ENCODE measurements around the gene C2orf74.
"Not testable (repeated sequence)": the region's sequence is repeated elsewhere in the genome, so short reads cannot be mapped to it uniquely, and the experiment has no call there.

C2orf74 gene

DNA sequence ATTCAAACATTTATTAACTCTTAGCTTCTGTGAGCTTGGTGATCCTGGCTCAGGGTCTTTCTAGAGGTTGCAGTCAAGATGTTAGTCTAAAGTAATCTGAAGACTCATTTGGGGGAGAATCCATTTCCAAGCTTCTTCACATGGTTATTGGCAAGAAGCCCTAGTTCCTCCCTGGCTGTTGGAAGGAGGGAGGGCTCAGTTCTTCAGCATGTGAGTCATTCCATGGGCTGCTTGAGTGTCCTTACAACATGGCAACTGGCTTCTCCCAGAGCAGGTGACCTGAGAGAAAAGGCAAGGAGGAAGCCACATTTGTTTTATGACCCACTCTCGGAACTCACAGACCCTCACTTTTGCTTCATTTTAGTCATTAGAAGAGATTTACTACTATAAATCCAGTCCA is 10.6 kb upstream of the C2orf74 start:
- Histone ChIP-seq H3K4me1 (ENCODE audit: insufficient read depth, low read length) (no peaks in the 10 kb centered on the region), H3K9ac (ENCODE audit: low read depth, low read length) (no peak overlapping the region), H3K9me3 (ENCODE audit: control insufficient read depth, insufficient read depth, low read length) (no peaks in the 10 kb centered on the region), H3K36me3 (ENCODE audit: insufficient read depth, low read length) (peaks cover 15% of the 10 kb centered on the region; the same call in 1 of the 2 replicates)

DNA sequence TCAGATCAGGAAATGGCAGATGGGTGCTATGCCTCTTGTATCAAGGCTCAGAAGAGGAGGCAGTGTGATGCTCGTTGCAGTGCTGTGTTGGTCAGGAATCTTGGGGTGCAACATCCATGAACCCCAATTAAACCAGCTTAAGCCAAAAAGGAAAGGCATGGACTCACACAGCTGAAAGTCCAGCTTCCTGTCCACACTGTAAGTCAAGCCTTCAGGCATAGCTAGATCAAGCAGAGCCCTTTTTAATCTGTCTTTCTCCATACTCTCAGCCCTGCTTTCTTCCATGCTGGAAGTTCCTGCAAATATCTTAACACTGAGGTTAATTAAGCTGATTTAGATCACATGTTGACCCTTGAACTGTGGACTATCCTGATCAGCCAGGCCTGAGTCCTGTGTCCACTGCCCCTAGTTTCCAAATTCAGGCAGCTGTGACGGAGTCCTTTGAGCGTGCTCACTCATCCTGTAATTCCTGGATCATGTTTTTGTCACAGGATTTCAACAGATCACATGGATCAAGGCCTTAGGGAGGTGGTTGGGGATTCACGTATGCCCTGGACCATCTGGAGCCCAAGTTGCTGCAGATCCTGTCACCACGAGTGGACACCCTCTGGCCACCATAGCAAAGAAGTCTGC is 4.5 kb upstream of the C2orf74 start:
- H3K9ac ChIP-seq (ENCODE audit: low read depth, low read length) = no peak overlapping the region
- no peaks in the 10 kb centered on the region for H3K9me3 ChIP-seq (ENCODE audit: control insufficient read depth, insufficient read depth, low read length)
- H3K36me3 ChIP-seq (ENCODE audit: insufficient read depth, low read length) = no peaks in the 10 kb centered on the region
- H3K4me1 ChIP-seq (ENCODE audit: insufficient read depth, low read length) = no peaks in the 10 kb centered on the region

DNA sequence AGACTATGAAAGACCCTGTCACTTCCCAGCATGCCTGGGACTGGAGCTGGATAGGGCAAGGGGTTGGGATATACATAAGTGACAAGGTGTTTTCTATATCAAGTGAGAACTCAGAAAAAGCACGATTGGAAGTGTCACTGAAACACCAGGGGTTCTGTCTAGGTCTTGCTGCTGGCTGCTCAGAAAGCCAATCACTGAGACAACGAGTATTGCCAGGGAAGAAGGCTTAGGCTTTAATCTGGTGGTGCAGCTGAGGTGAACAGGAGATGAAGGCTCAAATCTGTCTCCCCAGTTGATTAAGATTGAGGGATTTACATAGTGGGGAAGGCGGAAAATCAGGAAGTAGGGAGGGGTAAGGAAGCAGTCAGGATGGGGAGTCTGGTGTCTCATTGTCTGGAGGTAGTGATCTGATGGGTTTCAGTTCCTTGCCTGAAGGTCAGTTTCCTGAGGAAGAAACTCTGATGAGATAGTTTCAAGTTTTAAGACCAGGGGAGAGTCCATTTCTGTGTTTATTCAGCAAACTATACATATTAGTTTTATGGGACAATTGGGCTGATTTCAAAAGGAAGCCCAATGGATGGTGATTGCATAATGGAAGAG is 3.5 kb upstream of the C2orf74 start:
- no peaks in the 10 kb centered on the region for H3K4me1 ChIP-seq (ENCODE audit: insufficient read depth, low read length)
- no peaks in the 10 kb centered on the region for H3K9me3 ChIP-seq (ENCODE audit: control insufficient read depth, insufficient read depth, low read length)
- H3K36me3 ChIP-seq (ENCODE audit: insufficient read depth, low read length) = no peaks in the 10 kb centered on the region
- H3K9ac ChIP-seq (ENCODE audit: low read depth, low read length) = no peak overlapping the region

DNA sequence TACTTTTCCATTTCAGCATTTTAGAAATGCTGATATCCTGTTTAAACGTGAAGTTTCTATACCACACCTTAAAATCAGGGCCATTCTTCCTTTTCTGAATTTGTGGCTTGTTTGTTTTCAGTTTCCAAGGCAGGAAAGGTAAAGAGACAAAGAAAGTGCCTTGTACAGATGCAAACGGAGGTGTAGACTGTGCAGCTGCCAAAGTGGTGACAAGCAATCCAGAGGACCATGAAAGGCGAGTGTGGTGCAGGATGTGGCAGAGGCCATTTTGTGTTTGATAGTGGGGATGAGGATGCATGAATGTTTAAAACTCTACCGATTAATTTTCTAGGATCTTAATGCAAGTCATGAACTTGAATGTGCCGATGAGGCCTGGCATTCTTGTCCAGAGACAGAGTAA is 733 bp downstream of the C2orf74 start:
- no peaks in the 10 kb centered on the region for H3K9me3 ChIP-seq (ENCODE audit: control insufficient read depth, insufficient read depth, low read length)
- H3K4me1 ChIP-seq (ENCODE audit: insufficient read depth, low read length) = no peaks in the 10 kb centered on the region
- H3K9ac ChIP-seq (ENCODE audit: low read depth, low read length) = no peak overlapping the region
- no peaks in the 10 kb centered on the region for H3K36me3 ChIP-seq (ENCODE audit: insufficient read depth, low read length)

DNA sequence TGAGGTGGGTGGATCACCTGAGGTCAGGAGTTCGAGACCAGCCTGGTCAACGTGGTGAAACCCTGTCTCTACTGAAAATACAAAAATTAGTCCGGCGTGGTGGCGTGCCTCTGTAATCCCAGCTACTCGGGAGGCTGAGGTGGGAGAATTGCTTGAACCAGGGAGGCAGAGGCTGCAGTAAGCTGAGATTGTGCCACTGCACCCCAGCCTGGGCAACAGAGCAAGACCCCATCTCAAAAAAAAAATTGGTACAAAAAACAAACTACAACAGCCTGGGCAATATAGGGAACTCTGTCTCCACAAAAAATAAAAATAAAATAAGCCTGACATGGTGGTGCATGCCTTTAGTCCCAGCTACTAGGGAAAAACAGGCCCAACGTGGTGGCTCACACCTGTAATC is 3.1 kb downstream of the C2orf74 start:
- not testable (repeated sequence) for H3K36me3 ChIP-seq (ENCODE audit: insufficient read depth, low read length); H3K4me1 ChIP-seq (ENCODE audit: insufficient read depth, low read length); H3K9ac ChIP-seq (ENCODE audit: low read depth, low read length); H3K9me3 ChIP-seq (ENCODE audit: control insufficient read depth, insufficient read depth, low read length)

DNA sequence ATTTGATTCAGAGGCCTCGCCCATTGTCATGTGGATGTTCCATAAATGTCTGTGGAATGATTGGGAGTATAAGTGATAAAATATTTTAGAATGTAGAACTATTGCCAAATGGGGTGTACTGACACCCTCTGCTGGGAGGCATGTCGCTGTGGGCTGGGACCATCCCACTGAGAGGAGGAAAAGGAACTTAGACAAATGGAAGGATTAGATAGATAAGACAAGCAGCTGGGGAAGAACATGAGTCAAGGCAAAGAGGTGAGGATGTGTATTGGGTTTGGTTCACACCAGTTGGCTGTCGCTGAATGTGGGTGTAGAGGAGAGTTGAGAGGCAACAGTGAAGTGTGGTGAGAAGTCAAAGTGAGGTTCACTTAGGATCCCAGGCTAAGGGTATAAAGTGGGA is 4.0 kb downstream of the C2orf74 start:
- no peaks in the 10 kb centered on the region for H3K9me3 ChIP-seq (ENCODE audit: control insufficient read depth, insufficient read depth, low read length)
- no peaks in the 10 kb centered on the region for H3K36me3 ChIP-seq (ENCODE audit: insufficient read depth, low read length)
- no peak overlapping the region for H3K9ac ChIP-seq (ENCODE audit: low read depth, low read length)

DNA sequence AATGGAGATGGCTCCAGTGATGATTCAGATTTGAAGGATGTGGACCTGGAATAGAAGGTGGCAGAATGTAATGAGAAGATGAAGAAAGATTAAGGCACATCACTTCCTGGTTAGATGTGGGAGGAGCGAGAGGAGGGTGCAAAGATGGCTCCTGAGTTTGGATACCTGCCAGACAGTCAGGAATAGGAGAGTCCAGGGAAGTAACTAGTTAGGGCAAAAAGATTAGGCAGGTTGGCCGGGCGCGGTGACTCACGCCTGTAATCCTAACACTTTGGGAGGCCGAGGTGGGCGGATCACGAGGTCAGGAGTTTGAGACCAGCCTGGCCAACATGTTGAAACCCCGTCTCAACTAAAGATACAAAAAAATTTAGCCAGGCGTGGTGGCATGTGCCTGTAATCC is 5.6 kb downstream of the C2orf74 start:
- no peak overlapping the region for H3K9ac ChIP-seq (ENCODE audit: low read depth, low read length)
- no peaks in the 10 kb centered on the region for H3K9me3 ChIP-seq (ENCODE audit: control insufficient read depth, insufficient read depth, low read length)
- H3K4me1 ChIP-seq (ENCODE audit: insufficient read depth, low read length) = no peaks in the 10 kb centered on the region
- H3K36me3 ChIP-seq (ENCODE audit: insufficient read depth, low read length) = no peaks in the 10 kb centered on the region

More for the DNA sequence above, 4.0 kb downstream of the C2orf74 start:
- H3K4me1 ChIP-seq (ENCODE audit: insufficient read depth, low read length) = no peaks in the 10 kb centered on the region

DNA sequence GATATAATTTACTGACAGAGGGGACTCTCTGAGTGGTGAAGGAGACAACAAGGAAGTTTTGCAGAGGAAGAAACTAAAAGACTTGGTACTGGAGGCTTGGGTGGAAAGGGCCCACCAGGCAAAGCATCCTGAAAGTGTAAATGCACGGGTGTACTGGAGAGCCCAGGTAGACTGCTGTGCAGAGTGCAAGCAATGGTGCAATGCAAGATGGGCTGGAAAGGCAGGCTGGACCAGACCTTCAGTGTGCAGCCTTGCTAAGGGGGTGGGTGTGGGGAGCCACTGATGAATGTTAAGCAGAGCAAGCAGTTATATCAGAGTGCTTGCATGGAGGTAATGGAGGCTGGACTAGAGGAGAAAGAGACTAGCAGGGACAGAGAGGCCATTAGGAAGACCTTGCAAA is 10.7 kb downstream of the C2orf74 start:
- Histone ChIP-seq H3K9ac (ENCODE audit: low read depth, low read length) (no peak overlapping the region), H3K36me3 (ENCODE audit: insufficient read depth, low read length) (no peaks in the 10 kb centered on the region), H3K9me3 (ENCODE audit: control insufficient read depth, insufficient read depth, low read length) (no peaks in the 10 kb centered on the region), H3K4me1 (ENCODE audit: insufficient read depth, low read length) (peaks cover 4% of the 10 kb centered on the region; the same call in 1 of the 2 replicates)

DNA sequence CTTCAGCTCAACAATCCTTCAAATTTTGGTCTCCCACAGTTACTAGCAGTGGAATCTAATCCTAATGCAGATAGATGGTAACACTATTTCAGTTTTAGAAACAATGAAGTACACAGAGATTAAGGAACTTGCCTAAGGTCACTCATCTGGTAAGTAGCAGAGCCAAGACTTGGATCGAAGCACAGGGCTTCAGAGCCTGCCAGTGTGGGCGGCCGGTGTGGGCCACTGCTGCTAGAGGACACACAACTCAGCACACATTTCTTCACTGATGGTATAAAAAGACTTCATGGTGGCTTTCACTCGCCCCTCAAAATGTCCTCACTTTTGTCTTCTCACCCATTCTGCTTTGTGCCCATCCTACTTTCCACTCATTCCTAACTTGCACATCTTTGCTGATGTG is 11.1 kb downstream of the C2orf74 start:
- Histone ChIP-seq H3K9me3 (ENCODE audit: control insufficient read depth, insufficient read depth, low read length) (no peaks in the 10 kb centered on the region), H3K9ac (ENCODE audit: low read depth, low read length) (no peak overlapping the region), H3K36me3 (ENCODE audit: insufficient read depth, low read length) (no peaks in the 10 kb centered on the region), H3K4me1 (ENCODE audit: insufficient read depth, low read length) (peaks cover 4% of the 10 kb centered on the region; the same call in 1 of the 2 replicates)

DNA sequence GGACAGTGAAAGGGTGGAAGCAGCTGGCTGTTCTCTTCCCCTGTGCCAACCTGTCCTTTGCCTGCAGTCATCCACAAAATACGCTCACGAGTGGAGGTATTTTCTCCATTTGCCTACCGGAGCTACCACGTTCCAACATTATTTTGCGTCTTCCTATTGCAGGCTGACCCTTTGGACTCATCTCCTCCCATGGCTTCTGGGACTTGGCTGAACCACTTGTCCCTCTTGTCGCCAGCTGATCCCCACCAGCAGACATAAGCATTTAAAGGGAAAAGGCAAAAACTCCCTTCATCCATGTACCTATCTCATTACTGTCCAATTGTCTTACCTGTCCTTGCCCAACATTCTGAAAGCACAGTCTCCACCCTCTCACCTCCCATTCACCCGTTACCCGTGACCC is 13.0 kb downstream of the C2orf74 start:
- Histone ChIP-seq H3K9me3 (ENCODE audit: control insufficient read depth, insufficient read depth, low read length) (no peaks in the 10 kb centered on the region), H3K4me1 (ENCODE audit: insufficient read depth, low read length) (peaks cover 14% of the 10 kb centered on the region), H3K36me3 (ENCODE audit: insufficient read depth, low read length) (no peaks in the 10 kb centered on the region), H3K9ac (ENCODE audit: low read depth, low read length) (no peak overlapping the region)

DNA sequence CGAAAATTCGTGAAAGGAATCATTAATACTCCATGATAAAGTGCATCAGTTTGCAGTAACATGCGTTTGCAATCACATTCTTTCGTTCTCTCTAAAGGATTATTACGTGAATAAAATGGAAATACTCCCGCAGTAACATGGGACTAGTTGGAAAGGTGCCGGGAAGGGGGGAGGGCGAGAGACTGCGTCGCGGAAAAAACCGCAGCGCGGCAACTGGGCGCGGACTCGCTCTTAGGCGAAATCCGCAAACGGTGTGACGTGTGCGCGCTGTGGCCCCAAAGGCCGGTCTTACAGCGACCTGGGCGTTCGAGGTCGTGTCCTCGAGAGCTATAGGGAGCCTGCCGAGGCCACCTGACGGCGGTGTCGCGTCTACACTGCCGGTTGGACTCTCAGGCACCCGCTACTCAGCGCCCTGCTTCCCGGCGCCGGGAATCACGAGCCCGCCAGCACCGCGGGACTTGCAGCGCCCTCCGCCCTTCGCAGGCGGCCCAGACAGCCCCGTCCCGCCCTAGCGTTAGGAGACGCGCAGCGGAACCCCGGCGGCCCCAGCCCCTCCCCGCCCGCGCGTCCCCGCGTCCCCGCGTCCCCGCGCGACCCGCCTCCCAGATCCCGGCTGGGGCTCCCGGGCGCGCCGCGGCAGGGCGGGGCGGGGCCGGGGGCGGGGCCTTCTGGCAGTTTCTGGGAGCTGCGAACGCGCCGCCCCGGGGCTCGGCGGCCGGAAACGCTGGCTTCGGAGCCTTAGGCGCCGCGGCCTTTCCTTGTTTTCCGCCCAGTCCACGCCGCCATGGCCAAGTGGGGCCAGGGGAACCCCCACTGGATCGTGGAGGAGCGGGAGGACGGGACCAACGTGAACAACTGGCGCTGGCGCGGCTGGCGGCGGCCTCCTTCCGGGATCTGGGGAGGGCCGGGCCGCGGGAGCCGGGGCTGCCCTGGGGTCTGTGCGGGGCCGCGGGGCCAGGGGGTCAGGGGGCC is 15.1 kb downstream of the C2orf74 start:
- Histone ChIP-seq H3K9ac (ENCODE audit: low read depth, low read length) (peak overlapping the region; percentile 87), H3K4me1 (ENCODE audit: insufficient read depth, low read length) (peaks cover 14% of the 10 kb centered on the region), H3K36me3 (ENCODE audit: insufficient read depth, low read length) (peaks cover 7% of the 10 kb centered on the region; the same call in 1 of the 2 replicates), H3K9me3 (ENCODE audit: control insufficient read depth, insufficient read depth, low read length) (no peaks in the 10 kb centered on the region)

DNA sequence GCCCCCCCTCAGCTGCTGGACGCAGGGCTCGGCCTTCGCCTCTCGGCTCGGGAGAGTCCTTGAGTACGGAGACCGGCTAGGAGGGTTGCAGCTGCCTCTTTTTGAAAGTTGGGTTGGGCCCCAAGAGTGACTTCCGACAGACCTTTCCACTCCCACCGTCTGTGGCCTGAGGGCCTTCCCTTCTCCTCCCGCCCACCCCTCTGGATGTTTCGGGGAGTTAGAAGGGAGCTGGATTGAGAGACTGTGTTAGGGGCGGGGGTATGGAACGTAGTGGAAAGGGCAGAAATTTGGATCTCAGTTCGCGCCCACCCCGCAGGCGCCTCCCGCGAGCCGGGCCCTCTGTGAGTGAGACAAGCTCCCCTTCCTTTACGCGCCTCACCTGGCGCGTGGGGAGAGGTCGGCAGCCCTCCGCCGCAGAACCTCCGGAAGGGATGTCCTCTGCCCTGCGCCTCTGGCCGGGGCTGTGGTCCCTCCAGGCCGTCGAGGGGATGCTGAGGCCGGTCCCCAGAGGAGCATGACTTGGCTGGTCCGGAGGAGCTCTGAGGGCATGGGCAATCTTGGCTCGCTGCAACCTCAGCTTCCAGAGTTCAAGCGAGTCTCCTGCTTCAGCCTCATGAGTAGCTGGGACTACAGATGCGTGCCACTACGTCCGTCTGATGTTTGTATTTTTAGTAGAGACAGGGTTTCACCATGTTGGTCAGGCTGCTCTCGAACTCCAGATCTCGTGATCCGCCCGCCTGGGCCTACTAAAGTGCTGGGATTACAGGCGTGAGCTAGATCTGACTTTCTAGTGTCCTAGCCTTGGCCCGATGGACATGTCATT is 15.9 kb downstream of the C2orf74 start:
- H3K9ac ChIP-seq (ENCODE audit: low read depth, low read length) = peak overlapping the region; percentile 87
- peaks cover 14% of the 10 kb centered on the region for H3K4me1 ChIP-seq (ENCODE audit: insufficient read depth, low read length)
- H3K9me3 ChIP-seq (ENCODE audit: control insufficient read depth, insufficient read depth, low read length) = no peaks in the 10 kb centered on the region
- H3K36me3 ChIP-seq (ENCODE audit: insufficient read depth, low read length) = peaks cover 7% of the 10 kb centered on the region

DNA sequence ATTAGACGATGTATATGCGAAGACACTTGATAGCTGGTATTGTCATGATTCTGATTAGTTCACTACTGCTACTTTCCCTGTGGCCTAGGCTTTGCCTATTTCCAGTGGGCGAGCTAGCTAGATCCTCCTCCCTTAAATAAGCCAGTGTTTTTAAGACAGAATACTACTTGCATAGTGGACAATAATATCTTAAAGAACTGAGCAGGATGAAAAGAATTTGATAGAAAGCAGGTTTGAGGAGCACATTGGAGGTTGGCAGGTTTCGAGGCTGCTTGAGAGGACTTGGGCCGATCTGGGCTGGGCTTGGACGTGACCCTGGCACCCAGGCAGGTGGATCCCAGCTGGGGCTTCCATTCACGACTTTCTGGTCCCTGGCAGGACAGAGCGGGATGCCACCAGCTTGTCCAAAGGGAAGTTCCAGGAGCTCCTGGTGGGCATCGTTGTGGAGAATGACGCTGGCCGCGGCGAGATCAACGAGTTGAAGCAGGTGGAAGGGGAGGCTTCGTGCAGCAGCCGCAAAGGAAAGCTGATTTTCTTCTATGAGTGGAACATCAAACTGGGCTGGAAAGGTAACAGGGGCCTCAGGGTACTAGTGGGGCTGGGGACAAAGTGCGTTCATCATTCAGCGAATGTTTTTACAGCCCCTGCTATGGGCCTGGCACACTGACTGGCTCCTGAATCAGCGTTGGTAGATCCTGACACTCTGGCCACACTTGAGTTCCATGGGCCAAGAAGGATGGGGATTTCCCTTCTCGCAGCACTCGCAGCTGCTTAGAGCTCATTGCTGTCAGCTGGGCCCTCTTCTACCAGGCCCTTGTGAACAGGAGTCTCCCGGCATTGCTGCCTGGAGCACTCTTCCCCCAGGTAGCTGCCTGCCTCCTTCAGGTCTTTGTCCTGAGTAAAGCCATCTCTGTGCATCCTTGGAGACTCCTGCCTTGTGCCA is 16.9 kb downstream of the C2orf74 start:
- Histone ChIP-seq H3K9ac (ENCODE audit: low read depth, low read length) (peak overlapping the region; percentile 87; the same call in 1 of the 2 replicates), H3K4me1 (ENCODE audit: insufficient read depth, low read length) (peaks cover 14% of the 10 kb centered on the region), H3K9me3 (ENCODE audit: control insufficient read depth, insufficient read depth, low read length) (no peaks in the 10 kb centered on the region), H3K36me3 (ENCODE audit: insufficient read depth, low read length) (peaks cover 12% of the 10 kb centered on the region)
